Transverse colon (tissue), 4 donors: ENCODE results near the gene IGSF21. TPM values are rescaled to one million over a fixed set of nuclear protein-coding genes. Genes with fewer than 3 reads are reported as not detected.

Source experiments
- DNase-seq: peaks from one replicate; pipeline ENCODE4 v3.0.0-alpha.2; 2019
- H3K27ac ChIP-seq, 4 donors: fragments of 200-600 bp; sonication (generic); 2 replicates each; pipeline ENCODE4 v1.5.1; 2016 to 2018; ENCODE audit warnings: inconsistent platforms in 4 of 4
- H3K27me3 ChIP-seq: fragments of 200-600 bp; sonication (generic); 2 replicates; pipeline ENCODE4 v1.5.1; 2017; ENCODE audit warnings: inconsistent platforms
- H3K36me3 ChIP-seq, 4 donors: fragments of 200-600 bp; sonication (generic); 2 replicates each; pipeline ENCODE4 v1.5.1; 2017 to 2019; ENCODE audit warnings: inconsistent platforms in 4 of 4
- H3K4me1 ChIP-seq, 4 donors: fragments of 200-600 bp; sonication (generic); 2 replicates each; pipeline ENCODE4 v1.5.1; 2017 to 2020; ENCODE audit warnings: inconsistent platforms in 4 of 4
- H3K4me3 ChIP-seq, 4 donors: fragments of 200-600 bp; sonication (generic); 1 replicate in 1 of 4; 2 replicates in 3 of 4; pipeline versions ENCODE4 v1.5.1 to v1.6.1; 2017 to 2019; ENCODE audit warnings: inconsistent platforms in 4 of 4
- H3K9me3 ChIP-seq, 2 donors: fragments of 200-600 bp; sonication (generic); 2 replicates each; pipeline ENCODE4 v1.5.1; 2017 to 2019; ENCODE audit warnings: inconsistent platforms in 2 of 2
- CTCF ChIP-seq, 5 experiments: fragments of 200-600 bp in 3 of 5; fragments of 450-650 bp in 2 of 5; sonication (generic) in 3 of 5; IDR thresholded peaks; 1 replicate in 2 of 5; 2 replicates in 3 of 5; pipeline ENCODE4 v1.5.1; 2016 to 2017; ENCODE audit warnings: antibody characterized with exemption in 5 of 5, inconsistent platforms in 3 of 5, mild to moderate bottlenecking in 2 of 5, moderate library complexity in 1 of 5
- EP300 ChIP-seq: sonication (generic); formaldehyde crosslinking; IDR thresholded peaks from one replicate; pipeline ENCODE4 v1.6.1; 2017; ENCODE audit warnings: antibody characterized with exemption, low read depth
- POLR2A ChIP-seq: fragments of 450-650 bp; IDR thresholded peaks from one replicate; pipeline ENCODE4 v1.6.1; 2016; ENCODE audit warnings: antibody characterized with exemption, mild to moderate bottlenecking, moderate library complexity
- POLR2AphosphoS5 ChIP-seq, 3 donors: sonication (generic); formaldehyde crosslinking; IDR thresholded peaks; one replicate each; pipeline ENCODE4 v1.6.1; 2016; ENCODE audit warnings: antibody characterized with exemption in 3 of 3
- WGBS, 2 donors: methylation state at CpG; one replicate each; pipeline ENCODE4 v1.1.5; 2018; ENCODE audit warnings: low coverage in 1 of 2; 5-methylcytosine and 5-hydroxymethylcytosine counted together
- in situ Hi-C, 4 donors: fragments of 200-750 bp; cut with MboI; loops; one replicate each; pipeline versions ENCODE4 v1.15.0 to v1.15.1; 2017; ENCODE audit warnings: low sequenced_read_pairs in 3 of 4, low pct_ligation_motif_present in 1 of 4, low pct_unique_long_range_greater_than_20kb in 1 of 4
- intact Hi-C: fragments of 100-400 bp; cut with DNase I; formaldehyde crosslinking; loops from one replicate; pipeline ENCODE4 v1.15.1; 2023; ENCODE audit warnings: low total_unique reads
- total RNA-seq, 4 donors: library from RNA; depleted of rRNA; stranded (reverse); fragments of >200 nt; gene quantifications; one replicate each; pipeline ENCODE4 v1.1.0, GENCODE V29; 2016

The IGSF21 gene
- total RNA-seq, 4 donors from 2014 or later = 1.1 to 6.8 (median 1.6) TPM; not detected in 1

GRCh38 chr1:18341291-18342069 is 233.9 kb downstream of the IGSF21 start:
- WGBS, 2 donors = 47 to 65% methylated on average over 4 to 5 of the region's 5 CpGs

GRCh38 chr1:18342744-18343143 is 235.1 kb downstream of the IGSF21 start:
- Histone ChIP-seq H3K27ac (no peak overlapping the region), H3K36me3 (no peaks in the 10 kb centered on the region), H3K9me3 (no peaks in the 10 kb centered on the region), H3K27me3 (peaks cover 8% of the 10 kb centered on the region), H3K4me3 (no peak overlapping the region), H3K4me1 (no peaks in the 10 kb centered on the region)
- TF ChIP-seq POLR2AphosphoS5 (IDR thresholded peaks at IDR 0.05) (no peak), CTCF (IDR thresholded peaks at IDR 0.05) (no peak), POLR2A (no peak), EP300 (no peak)
- intact Hi-C loops (no loop called here), in situ Hi-C loops (no loop called here)
- 88 to 89% methylated on average over 3 to 4 of the region's 4 CpGs for WGBS, 2 donors
- DNase-seq = no peak

More at GRCh38 chr1:18341291-18342069, 233.9 kb downstream of the IGSF21 start:
- Histone ChIP-seq H3K27ac (no peak overlapping the region), H3K9me3 (no peaks in the 10 kb centered on the region), H3K36me3 (no peaks in the 10 kb centered on the region), H3K4me3 (no peak overlapping the region), H3K4me1 (no peaks in the 10 kb centered on the region), H3K27me3 (peaks cover 8% of the 10 kb centered on the region)
- intact Hi-C loops = no loop called here
- no peak for DNase-seq
- in situ Hi-C loops = no loop called here
- TF ChIP-seq EP300 (no peak), POLR2A (no peak), POLR2AphosphoS5 (IDR thresholded peaks at IDR 0.05) (no peak), CTCF (IDR thresholded peaks at IDR 0.05) (no peak)

- WGBS, 2 donors = 85 to 90% methylated on average over 4 to 5 of the region's 5 CpGs
- Histone ChIP-seq H3K4me3 (no peak overlapping the region), H3K27me3 (peaks cover 8% of the 10 kb centered on the region), H3K9me3 (no peaks in the 10 kb centered on the region), H3K4me1 (no peaks in the 10 kb centered on the region), H3K36me3 (no peaks in the 10 kb centered on the region), H3K27ac (no peak overlapping the region)
- intact Hi-C loops = no loop called here
- no peak for DNase-seq
- in situ Hi-C loops = no loop called here
- no peak for TF ChIP-seq CTCF (IDR thresholded peaks at IDR 0.05)
- TF ChIP-seq POLR2A = no peak
- TF ChIP-seq EP300 = no peak
- no peak for TF ChIP-seq POLR2AphosphoS5 (IDR thresholded peaks at IDR 0.05)
These were observed 236.0 kb downstream of the IGSF21 start for GRCh38 chr1:18343581-18343980.

GRCh38 chr1:18344755-18345154 is 237.2 kb downstream of the IGSF21 start:
- peaks cover 8% of the 10 kb centered on the region for H3K27me3 ChIP-seq
- no peak for DNase-seq
- TF ChIP-seq POLR2AphosphoS5 (IDR thresholded peaks at IDR 0.05) = no peak
- TF ChIP-seq POLR2A = no peak
- TF ChIP-seq CTCF (IDR thresholded peaks at IDR 0.05) = no peak
- no peak for TF ChIP-seq EP300
- H3K4me3 ChIP-seq = no peak overlapping the region
- intact Hi-C loops (no loop called here), in situ Hi-C loops (no loop called here)
- no peaks in the 10 kb centered on the region for H3K9me3 ChIP-seq
- H3K27ac ChIP-seq = no peak overlapping the region
- no peaks in the 10 kb centered on the region for H3K36me3 ChIP-seq
- no peaks in the 10 kb centered on the region for H3K4me1 ChIP-seq
- WGBS, 2 donors = 14% methylated on average over 3 of the region's 3 CpGs; no CpG with 5 or more reads in 1 of the 2 donors
